Naive thymus-derived CD8-positive, alpha-beta T cell (primary cell): ENCODE results near the gene MRPL2. TPM values are rescaled to one million over a fixed set of nuclear protein-coding genes. Genes with fewer than 3 reads are reported as not detected.
"Not testable (repeated sequence)": the region's sequence is repeated elsewhere in the genome, so short reads cannot be mapped to it uniquely, and the experiment has no call there.

Experiments
- ATAC-seq, 2 donors: fragments of 150-1000 bp; cut with Tn5 transposase in 1 of 2; sonication (Bioruptor Pico), chemical (Tn5 transposase) in 1 of 2; 1 replicate in 1 of 2; 2 replicates in 1 of 2; pipeline ENCODE4 v1.10.0; 2021; ENCODE audit warnings: mild to moderate bottlenecking in 2 of 2, moderate library complexity in 2 of 2
- POLR2A ChIA-PET: fragments of 350-600 bp; sonication (Branson Sonifier 250); formaldehyde crosslinking; loops from one replicate; lab custom pipeline; 2021; ENCODE audit warnings: antibody characterized with exemption; lab: Charles Lee
- DNase-seq, 10 donors: peaks; one replicate each; pipeline versions ENCODE4 v3.0.0 to v3.0.0-alpha.2; 2020 to 2022
- H3K27ac Mint-ChIP-seq, 10 donors: one replicate each; pipeline ENCODE4 v1.8.0; 2020 to 2022; ENCODE audit warnings: mild to moderate bottlenecking in 10 of 10, mixed read lengths in 10 of 10, moderate library complexity in 4 of 10, inconsistent platforms in 1 of 10
- H3K27me3 Mint-ChIP-seq, 5 donors: one replicate each; pipeline ENCODE4 v1.8.0; 2021 to 2022; ENCODE audit warnings: mixed read lengths in 5 of 5
- H3K36me3 Mint-ChIP-seq, 3 donors: one replicate each; pipeline ENCODE4 v1.8.0; 2020 to 2022; ENCODE audit warnings: mixed read lengths in 3 of 3, mild to moderate bottlenecking in 2 of 3, inconsistent platforms in 1 of 3
- H3K4me1 Mint-ChIP-seq, 4 donors: one replicate each; pipeline ENCODE4 v1.8.0; 2021 to 2022; ENCODE audit warnings: mixed read lengths in 4 of 4
- H3K4me3 Mint-ChIP-seq, 10 donors: one replicate each; pipeline ENCODE4 v1.8.0; 2020 to 2022; ENCODE audit warnings: mild to moderate bottlenecking in 10 of 10, mixed read lengths in 10 of 10, moderate library complexity in 6 of 10, inconsistent platforms in 1 of 10
- H3K9me3 Mint-ChIP-seq, 9 donors: one replicate each; pipeline ENCODE4 v1.8.0; 2020 to 2022; ENCODE audit warnings: mixed read lengths in 9 of 9, mild to moderate bottlenecking in 3 of 9, inconsistent platforms in 1 of 9, moderate library complexity in 1 of 9
- polyA plus RNA-seq, 3 donors: library from polyadenylated mRNA; unstranded; fragments of 300-500 nt; fragmentation: Illumina TruSeq; gene quantifications; one replicate each; pipeline ENCODE4 v1.2.3, GENCODE V29; 2021
- total RNA-seq, 8 experiments: library from RNA in 2 of 8; stranded (reverse) in 2 of 8; gene quantifications; one replicate each; pipeline ENCODE4 v1.2.3 and lab custom pipeline; 2021 to 2026

The MRPL2 gene
- total and polyA plus RNA-seq, 5 experiments from 2014 or later, result 40.7 to 69.9 (median 59.3) TPM

DNA sequence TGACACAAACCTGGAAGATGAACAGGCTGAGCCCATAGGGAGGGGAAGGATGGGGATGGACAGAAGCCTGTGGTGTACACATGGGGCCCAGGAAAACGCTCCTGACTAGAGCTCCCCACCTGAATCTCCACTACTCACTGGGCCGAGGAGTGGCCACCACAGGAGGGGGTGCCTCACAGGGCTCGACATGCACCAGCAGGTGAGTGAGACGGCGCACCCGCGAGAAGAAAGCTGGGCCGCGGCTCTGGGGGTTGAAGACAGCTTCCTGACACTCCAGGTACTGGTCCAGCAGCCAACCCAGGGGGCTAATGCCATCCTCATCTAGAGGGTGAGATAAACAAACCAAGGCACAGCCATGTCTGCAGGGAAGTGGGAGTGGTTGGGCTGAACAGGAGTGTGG, 15.9 kb downstream of the MRPL2 start:
- Mint-ChIP-seq H3K4me1 (peaks cover 0 to 9% (median 0%) of the 10 kb centered on the region in 4 donors), H3K27me3 (no peaks in the 10 kb centered on the region), H3K9me3 (no peaks in the 10 kb centered on the region), H3K4me3 (no peak overlapping the region), H3K36me3 (peaks cover 0 to 64% (median 5%) of the 10 kb centered on the region in 3 donors), H3K27ac (peak overlapping the region in 2 of 10 donors; percentile 19 to 45)
- ATAC-seq, result no peak
- no peak for DNase-seq
- POLR2A ChIA-PET, result interaction anchor here (0.6 to 1.2 kb wide), 2 partner anchors 13 to 92 kb away, joined by 3 to 4 read pairs; no protein-coding TSS in a partner anchor

GRCh38 chr6:43041475-43041874, 17.8 kb downstream of the MRPL2 start:
- H3K4me3 Mint-ChIP-seq, H3K9me3 Mint-ChIP-seq, DNase-seq, H3K27me3 Mint-ChIP-seq, H3K4me1 Mint-ChIP-seq, ATAC-seq: not testable (repeated sequence)
- POLR2A ChIA-PET, result interaction anchor here (0.6 to 1.1 kb wide), 4 partner anchors 15 to 145 kb away, joined by 3 to 7 read pairs (median 4); no protein-coding TSS in a partner anchor
- peaks cover 0 to 64% (median 6%) of the 10 kb centered on the region in 3 donors for H3K36me3 Mint-ChIP-seq
- peak overlapping the region in 2 of 10 donors; percentile 44 to 83 for H3K27ac Mint-ChIP-seq

- ATAC-seq, result no peak
- Mint-ChIP-seq H3K4me1 (peaks cover 0 to 9% (median under 1%) of the 10 kb centered on the region in 4 donors), H3K27ac (peak overlapping the region in 2 of 10 donors; percentile 76 to 86), H3K4me3 (peak overlapping the region in 1 of 10 donors; percentile 16), H3K27me3 (no peaks in the 10 kb centered on the region), H3K9me3 (no peaks in the 10 kb centered on the region), H3K36me3 (peaks cover 0 to 60% (median 2%) of the 10 kb centered on the region in 3 donors)
- no peak for DNase-seq
- POLR2A ChIA-PET, result interaction anchor here (0.7 to 1.1 kb wide), 2 partner anchors 28 to 54 kb away, joined by 4 to 7 read pairs; no protein-coding TSS in a partner anchor
These were observed 18.5 kb downstream of the MRPL2 start for GRCh38 chr6:43040542-43041257.

DNA sequence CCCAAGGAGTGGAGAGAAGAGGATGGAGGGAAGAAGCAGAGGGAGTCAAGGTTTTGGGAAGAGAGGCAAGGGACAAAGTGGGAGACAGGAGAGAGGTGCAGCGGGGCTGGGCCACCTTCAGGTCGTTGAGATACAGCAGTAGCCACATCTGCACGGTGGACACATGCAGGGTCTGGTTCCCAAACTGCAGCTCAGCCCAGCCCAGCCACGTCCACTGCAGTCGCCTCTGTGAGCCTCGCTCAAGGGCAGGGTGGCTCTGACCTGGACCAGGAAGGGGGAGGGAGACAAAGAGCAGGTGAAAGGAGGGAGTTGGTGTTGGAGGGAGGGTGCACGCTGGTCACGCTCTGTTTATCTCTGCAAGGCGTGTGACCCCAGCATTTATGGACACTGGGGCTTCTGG, 20.5 kb downstream of the MRPL2 start:
- POLR2A ChIA-PET, result interaction anchor here (1.1 kb wide), 1 partner anchor 25 kb away, joined by 3 read pairs; the partner anchor contains the start of genes KLHDC3 and MEA1
- H3K36me3 Mint-ChIP-seq, result peaks cover 0 to 63% (median 5%) of the 10 kb centered on the region in 3 donors

DNA sequence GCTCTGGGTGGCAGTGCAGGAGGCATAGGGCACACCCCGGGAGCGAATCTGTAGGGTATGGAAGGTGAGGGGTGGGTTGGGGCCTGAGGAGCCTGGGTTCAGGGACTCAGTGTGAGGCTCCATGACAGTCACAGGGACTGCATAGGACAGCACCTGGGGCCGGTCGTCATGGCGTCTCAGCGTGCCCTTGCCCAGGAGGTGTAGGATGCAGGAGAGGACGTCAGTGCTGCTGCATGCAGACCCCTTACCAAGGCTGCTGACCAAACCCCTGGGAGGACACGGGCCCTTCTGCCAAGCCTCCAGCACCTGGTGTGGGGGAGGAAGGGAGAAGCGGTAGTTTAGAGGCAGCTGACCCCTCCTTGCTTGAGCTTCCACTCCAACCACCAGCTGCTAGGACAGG, 21.5 kb downstream of the MRPL2 start:
- Mint-ChIP-seq H3K9me3 (no peaks in the 10 kb centered on the region), H3K36me3 (peaks cover 0 to 63% (median 6%) of the 10 kb centered on the region in 3 donors), H3K27me3 (no peaks in the 10 kb centered on the region), H3K4me1 (peaks cover 0 to 8% (median under 1%) of the 10 kb centered on the region in 4 donors), H3K4me3 (no peak overlapping the region), H3K27ac (peak overlapping the region in 5 of 10 donors; percentile 31 to 76 (median 61))
- ATAC-seq (no peak), DNase-seq (no peak)
- POLR2A ChIA-PET, result interaction anchor here (0.7 kb wide), 1 partner anchor 997 kb away, joined by 3 read pairs; no protein-coding TSS in a partner anchor

More for the DNA sequence above, 20.5 kb downstream of the MRPL2 start:
- Mint-ChIP-seq H3K27ac (peak overlapping the region in 3 of 10 donors; percentile 18 to 67 (median 46)), H3K9me3 (no peaks in the 10 kb centered on the region), H3K4me3 (no peak overlapping the region), H3K4me1 (peaks cover 0 to 11% (median under 1%) of the 10 kb centered on the region in 4 donors), H3K27me3 (no peaks in the 10 kb centered on the region)
- no peak for ATAC-seq
- no peak for DNase-seq

DNA sequence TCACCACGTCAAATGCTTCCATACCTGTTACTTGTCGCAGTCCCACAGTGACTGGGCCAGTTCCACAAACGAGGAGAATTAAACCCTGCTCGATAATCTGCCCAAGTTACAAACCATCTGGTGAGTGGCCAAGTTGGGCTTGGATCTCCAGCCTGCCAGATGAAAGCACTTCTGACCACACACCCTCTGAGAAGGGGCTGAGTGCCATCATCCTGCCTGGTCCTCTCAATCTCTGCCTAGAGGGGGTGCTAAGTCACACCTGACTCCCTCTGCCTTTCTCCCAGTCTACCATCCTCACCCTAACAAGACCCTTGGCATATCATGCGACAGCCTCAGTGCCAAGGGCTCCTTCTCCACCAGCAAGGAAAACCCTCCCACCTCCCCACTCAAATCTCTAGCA, 22.0 kb downstream of the MRPL2 start:
- ATAC-seq (no peak), DNase-seq (peak in 1 of 10 donors; percentile 24)
- Mint-ChIP-seq H3K27ac (peak overlapping the region in 6 of 10 donors; percentile 27 to 89 (median 48)), H3K9me3 (no peaks in the 10 kb centered on the region), H3K27me3 (no peaks in the 10 kb centered on the region), H3K4me3 (no peak overlapping the region), H3K4me1 (peaks cover 0 to 8% (median under 1%) of the 10 kb centered on the region in 4 donors), H3K36me3 (peaks cover 0 to 65% (median 6%) of the 10 kb centered on the region in 3 donors)
- POLR2A ChIA-PET, result interaction anchor here (0.7 kb wide), 1 partner anchor 996 kb away, joined by 3 read pairs; no protein-coding TSS in a partner anchor

DNA sequence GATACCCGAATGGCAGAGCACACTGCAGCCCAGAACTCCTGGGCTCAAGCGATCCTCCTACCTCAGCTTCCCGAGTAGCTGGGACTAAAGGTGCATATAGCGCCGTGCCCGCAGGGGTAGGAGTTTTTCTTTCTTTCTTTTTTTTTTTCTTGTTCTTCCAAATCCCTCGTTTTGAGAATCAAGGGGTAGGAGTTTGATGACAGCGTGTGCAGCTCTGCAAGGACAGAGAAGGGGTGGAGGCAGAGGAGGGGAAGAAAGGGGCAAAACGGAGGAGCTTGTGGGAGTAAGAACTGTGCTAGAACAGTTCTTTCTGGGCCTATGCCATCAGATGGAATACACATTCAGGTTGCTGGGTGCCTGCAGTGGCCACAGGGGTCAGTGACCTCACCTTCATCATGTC, 22.5 kb downstream of the MRPL2 start:
- DNase-seq, result no peak
- peak overlapping the region in 2 of 10 donors; percentile 29 to 34 for H3K27ac Mint-ChIP-seq
- H3K4me1 Mint-ChIP-seq, result peaks cover 0 to 8% (median under 1%) of the 10 kb centered on the region in 4 donors
- no peak overlapping the region for H3K4me3 Mint-ChIP-seq
- no peak for ATAC-seq
- no peaks in the 10 kb centered on the region for H3K27me3 Mint-ChIP-seq
- H3K9me3 Mint-ChIP-seq, result no peaks in the 10 kb centered on the region
- H3K36me3 Mint-ChIP-seq, result peaks cover 0 to 69% (median 6%) of the 10 kb centered on the region in 3 donors
- POLR2A ChIA-PET, result no interaction called here

DNA sequence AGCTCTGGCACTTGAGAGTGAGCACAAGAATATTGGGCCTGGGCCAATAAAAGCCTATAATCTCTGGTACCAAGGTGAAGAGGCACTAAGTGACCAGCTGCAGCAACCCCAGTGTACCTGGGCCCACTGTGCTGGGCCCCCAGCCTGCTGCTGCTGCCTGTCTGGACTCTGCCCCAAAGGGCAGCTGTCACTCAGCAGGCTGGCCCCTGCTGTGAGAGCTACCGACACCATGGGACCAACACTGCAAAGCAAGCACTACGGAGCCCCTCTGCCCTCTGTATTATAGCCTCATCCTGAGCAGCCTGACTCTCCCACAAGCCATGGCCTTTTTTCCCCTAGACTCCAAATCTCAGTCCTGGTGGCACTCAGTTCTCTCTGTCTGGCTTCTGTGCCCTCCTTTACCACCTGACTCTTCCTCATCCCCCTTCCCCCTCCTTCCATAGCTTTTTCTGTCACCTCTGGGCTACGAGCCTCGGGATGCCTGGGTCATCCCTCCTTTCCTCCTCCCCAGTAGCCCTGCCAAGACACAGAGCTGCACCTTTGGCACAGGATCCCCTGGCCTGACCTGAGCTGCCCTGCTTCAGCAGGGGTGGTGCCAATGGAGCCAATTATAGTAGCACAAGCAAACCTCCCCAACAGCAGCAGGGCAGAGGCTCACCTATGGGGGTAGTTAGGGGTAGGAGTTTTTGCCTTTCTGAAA, 23.6 kb downstream of the MRPL2 start:
- Mint-ChIP-seq H3K4me1 (peaks cover 0 to 6% (median under 1%) of the 10 kb centered on the region in 4 donors), H3K27ac (peak overlapping the region in 6 of 10 donors; percentile 17 to 78 (median 39)), H3K9me3 (no peaks in the 10 kb centered on the region), H3K4me3 (no peak overlapping the region), H3K36me3 (peaks cover 0 to 71% (median 6%) of the 10 kb centered on the region in 3 donors), H3K27me3 (no peaks in the 10 kb centered on the region)
- ATAC-seq (no peak), DNase-seq (peak in 1 of 10 donors; percentile 54)
- POLR2A ChIA-PET, result interaction anchor here (0.7 to 1.1 kb wide), 3 partner anchors 14 to 23 kb away, joined by 3 to 4 read pairs (median 3); partner anchors contain the start of genes KLHDC3 and MRPL2

DNA sequence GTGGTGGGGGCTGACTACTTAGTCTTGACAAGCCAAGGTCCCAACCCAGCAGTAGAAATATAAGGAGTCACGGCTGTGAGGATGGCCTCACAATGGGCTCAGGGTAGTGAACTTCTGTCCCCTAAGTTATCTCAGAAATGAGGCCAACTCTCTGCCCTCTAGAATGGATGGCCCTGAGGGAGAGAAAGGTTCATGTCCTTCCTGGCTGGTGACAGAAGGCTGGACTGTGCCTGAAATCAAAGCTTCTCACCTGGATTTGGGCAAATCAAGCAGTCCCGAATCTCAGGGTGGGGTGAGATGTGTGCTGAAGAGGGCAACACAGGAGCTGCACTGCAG, 25.1 kb downstream of the MRPL2 start:
- H3K4me3 Mint-ChIP-seq, result no peak overlapping the region
- no peak for ATAC-seq
- peak overlapping the region in 5 of 10 donors; percentile 18 to 82 (median 46) for H3K27ac Mint-ChIP-seq
- POLR2A ChIA-PET, result interaction anchor here (0.6 kb wide), 1 partner anchor 483 kb away, joined by 3 read pairs; no protein-coding TSS in a partner anchor
- H3K4me1 Mint-ChIP-seq, result peaks cover 0 to 4% (median under 1%) of the 10 kb centered on the region in 4 donors
- H3K27me3 Mint-ChIP-seq, result no peaks in the 10 kb centered on the region
- H3K9me3 Mint-ChIP-seq, result no peaks in the 10 kb centered on the region
- H3K36me3 Mint-ChIP-seq, result peaks cover 0 to 79% (median 10%) of the 10 kb centered on the region in 3 donors
- DNase-seq, result no peak

DNA sequence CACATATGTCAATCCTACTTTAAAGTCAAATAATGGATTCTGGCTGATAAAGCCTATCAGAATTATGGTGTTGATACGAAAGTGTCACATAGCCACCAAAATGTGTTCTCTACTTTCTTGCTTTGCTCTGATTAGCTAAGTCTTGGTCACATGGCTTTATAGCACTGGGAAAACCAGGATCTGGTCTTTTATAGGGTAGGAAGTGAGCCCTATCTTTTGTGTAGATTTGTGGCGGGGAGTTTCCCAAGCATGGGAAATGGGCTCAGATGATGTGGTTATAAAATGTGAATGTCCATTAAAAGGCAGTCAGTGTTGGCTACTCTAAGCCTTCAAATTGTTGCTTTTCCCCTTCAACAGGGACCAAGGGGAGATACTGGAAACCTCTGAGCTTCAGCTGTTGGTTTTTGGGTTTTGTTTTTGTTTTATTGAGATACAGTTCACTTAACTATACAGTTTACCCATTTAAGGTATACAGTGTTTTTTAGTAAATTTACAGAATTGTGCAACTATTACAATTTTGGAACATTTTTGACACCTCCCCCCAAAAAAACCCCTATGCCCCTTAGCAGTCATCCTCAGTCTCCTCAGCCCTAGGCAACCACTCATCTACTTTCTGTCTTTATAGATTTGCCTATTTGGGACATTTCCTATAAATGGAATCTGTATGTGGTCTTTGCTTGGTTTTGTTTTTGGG, 25.6 kb downstream of the MRPL2 start:
- POLR2A ChIA-PET, result interaction anchor here (0.6 to 1.0 kb wide), 3 partner anchors 20 to 482 kb away, joined by 3 to 4 read pairs (median 3); partner anchors contain the start of genes CUL7, KLHDC3 and MEA1

GRCh38 chr6:43032326-43032725, 26.9 kb downstream of the MRPL2 start:
- Mint-ChIP-seq H3K9me3 (no peaks in the 10 kb centered on the region), H3K27me3 (no peaks in the 10 kb centered on the region), H3K27ac (peak overlapping the region in 2 of 10 donors; percentile 27 to 86), H3K36me3 (peaks cover 0 to 84% (median 7%) of the 10 kb centered on the region in 3 donors), H3K4me1 (peaks cover 0 to 5% (median 3%) of the 10 kb centered on the region in 4 donors), H3K4me3 (no peak overlapping the region)
- no peak for DNase-seq
- POLR2A ChIA-PET, result no interaction called here
- no peak for ATAC-seq

More for the DNA sequence above, 25.6 kb downstream of the MRPL2 start:
- no peak for ATAC-seq
- H3K27ac Mint-ChIP-seq, result peak overlapping the region in 9 of 10 donors; percentile 18 to 82 (median 55)
- no peak for DNase-seq
- H3K4me1 Mint-ChIP-seq, result peaks cover 0 to 4% (median under 1%) of the 10 kb centered on the region in 4 donors
- no peaks in the 10 kb centered on the region for H3K9me3 Mint-ChIP-seq
- H3K27me3 Mint-ChIP-seq, result no peaks in the 10 kb centered on the region
- H3K4me3 Mint-ChIP-seq, result no peak overlapping the region
- H3K36me3 Mint-ChIP-seq, result peaks cover 0 to 79% (median 10%) of the 10 kb centered on the region in 3 donors
